Thyroid gland (tissue), 4 donors: ENCODE results near the gene GRAMD4.

Experiments used
- CTCF ChIP-seq, 6 experiments: fragments of 200-600 bp in 3 of 6; fragments of 450-650 bp in 3 of 6; sonication (generic) in 3 of 6; IDR thresholded peaks; one replicate each; pipeline ENCODE4 v1.5.1; 2016 to 2019; ENCODE audit warnings: antibody characterized with exemption in 6 of 6, mild to moderate bottlenecking in 2 of 6, inconsistent platforms in 1 of 6, moderate library complexity in 1 of 6
- POLR2A ChIP-seq, 2 donors: fragments of 450-650 bp; IDR thresholded peaks; one replicate each; pipeline ENCODE4 v1.6.1; 2017; ENCODE audit warnings: antibody characterized with exemption in 2 of 2, mild to moderate bottlenecking in 2 of 2, moderate library complexity in 1 of 2

- TF ChIP-seq CTCF (IDR thresholded peaks at IDR 0.05) (no peak), POLR2A (IDR thresholded peaks at IDR 0.05) (no peak)
Measured at GRCh38 chr22:46721501-46722085, 101.4 kb downstream of the GRAMD4 start.
